Measurements from ENCODE around the gene NBPF20.
"Not testable (repeated sequence)": the region's sequence is repeated elsewhere in the genome, so short reads cannot be mapped to it uniquely, and the experiment has no call there.

NBPF20 gene, protein sequence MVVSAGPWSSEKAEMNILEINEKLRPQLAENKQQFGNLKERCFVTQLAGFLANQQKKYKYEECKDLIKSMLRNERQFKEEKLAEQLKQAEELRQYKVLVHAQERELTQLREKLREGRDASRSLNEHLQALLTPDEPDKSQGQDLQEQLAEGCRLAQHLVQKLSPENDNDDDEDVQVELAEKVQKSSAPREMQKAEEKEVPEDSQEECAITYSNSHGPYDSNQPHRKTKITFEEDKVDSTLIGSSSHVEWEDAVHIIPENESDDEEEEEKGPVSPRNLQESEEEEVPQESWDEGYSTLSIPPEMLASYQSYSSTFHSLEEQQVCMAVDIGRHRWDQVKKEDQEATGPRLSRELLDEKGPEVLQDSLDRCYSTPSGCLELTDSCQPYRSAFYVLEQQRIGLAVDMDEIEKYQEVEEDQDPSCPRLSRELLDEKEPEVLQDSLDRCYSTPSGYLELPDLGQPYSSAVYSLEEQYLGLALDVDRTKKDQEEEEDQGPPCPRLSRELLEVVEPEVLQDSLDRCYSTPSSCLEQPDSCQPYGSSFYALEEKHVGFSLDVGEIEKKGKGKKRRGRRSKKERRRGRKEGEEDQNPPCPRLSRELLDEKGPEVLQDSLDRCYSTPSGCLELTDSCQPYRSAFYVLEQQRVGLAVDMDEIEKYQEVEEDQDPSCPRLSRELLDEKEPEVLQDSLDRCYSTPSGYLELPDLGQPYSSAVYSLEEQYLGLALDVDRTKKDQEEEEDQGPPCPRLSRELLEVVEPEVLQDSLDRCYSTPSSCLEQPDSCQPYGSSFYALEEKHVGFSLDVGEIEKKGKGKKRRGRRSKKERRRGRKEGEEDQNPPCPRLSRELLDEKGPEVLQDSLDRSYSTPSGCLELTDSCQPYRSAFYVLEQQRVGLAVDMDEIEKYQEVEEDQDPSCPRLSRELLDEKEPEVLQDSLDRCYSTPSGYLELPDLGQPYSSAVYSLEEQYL (N-terminal part only)

GRCh38 chr1:145425436-145426029 lies at the start of gene NBPF20:
TSS of gene NBPF20 (minus strand) at chr1:145425603. CDS start at chr1:145405272, 20,331 bp downstream.
- DNase-seq (ENCODE audit: low read depth in 4 of 4, low spot score in 1 of 4): peak; percentile 41 to 63 (median 58)

DNA sequence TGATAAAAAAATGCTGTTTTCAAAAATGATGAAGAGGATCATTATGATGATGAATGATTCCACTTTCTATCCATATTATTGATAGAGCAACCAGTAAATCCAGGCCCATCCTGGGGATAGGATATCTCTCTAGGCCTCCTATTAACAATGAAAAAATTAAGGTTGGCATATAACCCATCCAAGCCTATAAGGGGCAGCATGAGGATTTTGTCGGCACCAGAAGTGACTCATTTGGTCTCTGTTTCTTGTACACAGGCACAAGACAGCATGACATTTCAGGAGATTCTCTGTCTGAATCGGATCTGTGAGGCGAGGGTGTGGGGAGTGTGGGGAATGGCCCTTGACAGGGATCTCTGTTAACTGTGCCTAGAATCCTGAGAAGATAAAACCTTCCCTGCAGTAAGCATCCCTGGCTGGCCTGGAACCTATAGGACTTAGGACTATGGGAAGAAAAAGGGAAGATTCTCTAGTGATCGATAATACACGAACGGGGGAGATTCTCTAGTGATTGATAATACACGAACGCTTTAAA lies 49.5 kb upstream of the NBPF20 start:
- DNase-seq (ENCODE audit: low read depth in 4 of 4, low spot score in 1 of 4): not testable (repeated sequence)

GRCh38 chr1:145472731-145473130 lies 47.3 kb upstream of the NBPF20 start:
- not testable (repeated sequence) for DNase-seq (ENCODE audit: low read depth in 4 of 4, low spot score in 1 of 4)

- DNase-seq (ENCODE audit: low read depth in 4 of 4, low spot score in 1 of 4): not testable (repeated sequence)
Measured at GRCh38 chr1:145471365-145471764, 46.0 kb upstream of the NBPF20 start.

DNA sequence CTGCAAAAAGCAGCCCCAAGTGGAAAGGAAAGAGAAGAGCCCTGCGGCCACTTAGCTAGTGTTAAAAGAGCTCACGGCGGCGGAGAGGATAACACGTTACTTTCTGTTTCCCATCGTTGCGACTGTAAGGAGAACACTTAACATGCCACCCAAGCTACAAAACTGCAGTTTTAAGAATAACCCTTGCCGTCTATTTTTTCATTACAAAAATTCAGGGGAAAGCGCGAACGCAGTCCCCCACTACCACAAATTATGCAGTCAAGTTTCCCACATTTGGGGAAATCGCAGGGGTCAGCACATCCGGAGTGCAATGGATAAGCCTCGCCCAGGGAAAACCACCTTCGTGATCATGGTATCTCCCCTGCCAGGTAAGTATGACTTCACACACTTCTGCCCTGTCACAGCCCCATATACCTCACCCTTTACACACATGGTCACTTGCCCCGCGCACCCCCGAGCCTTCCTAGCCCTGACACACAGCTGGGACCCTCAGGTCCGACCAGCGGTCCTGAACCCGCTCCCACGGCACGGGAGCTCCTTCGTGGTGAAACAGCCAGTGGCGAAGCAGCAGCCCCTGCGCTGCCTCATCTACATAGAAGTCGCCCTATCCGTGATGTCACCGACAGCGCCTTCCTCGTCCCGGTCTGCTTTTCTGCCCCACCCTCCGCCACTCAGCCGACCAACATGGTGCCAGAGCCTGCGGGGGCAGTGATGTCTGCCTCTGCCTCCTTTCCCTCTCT lies 40.2 kb upstream of the NBPF20 start:
- peak; percentile 48 to 79 (median 73) for DNase-seq (ENCODE audit: low read depth in 4 of 4, low spot score in 1 of 4)

GRCh38 chr1:145464708-145465336 lies 39.4 kb upstream of the NBPF20 start:
- DNase-seq (ENCODE audit: low read depth in 4 of 4, low spot score in 1 of 4): not testable (repeated sequence)

DNA sequence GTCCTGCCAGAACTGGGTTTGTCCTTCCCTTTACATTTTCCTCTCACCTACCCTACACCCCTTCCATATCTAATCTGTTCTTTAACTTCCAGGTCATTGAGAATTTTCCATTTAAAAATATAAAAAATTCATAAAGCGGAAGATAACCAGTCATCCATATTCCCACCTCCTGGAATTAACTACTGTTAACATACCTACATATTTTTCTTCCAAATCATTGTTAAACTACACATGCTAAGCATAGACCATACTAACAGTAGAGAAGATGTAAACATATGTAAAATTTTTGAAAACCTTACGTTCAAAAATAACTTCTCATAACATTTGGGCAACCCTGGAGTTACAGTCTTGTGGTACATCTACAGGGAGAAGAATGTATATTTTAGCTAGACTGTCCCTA lies 38.6 kb upstream of the NBPF20 start:
- DNase-seq (ENCODE audit: low read depth in 4 of 4, low spot score in 1 of 4): not testable (repeated sequence)

DNA sequence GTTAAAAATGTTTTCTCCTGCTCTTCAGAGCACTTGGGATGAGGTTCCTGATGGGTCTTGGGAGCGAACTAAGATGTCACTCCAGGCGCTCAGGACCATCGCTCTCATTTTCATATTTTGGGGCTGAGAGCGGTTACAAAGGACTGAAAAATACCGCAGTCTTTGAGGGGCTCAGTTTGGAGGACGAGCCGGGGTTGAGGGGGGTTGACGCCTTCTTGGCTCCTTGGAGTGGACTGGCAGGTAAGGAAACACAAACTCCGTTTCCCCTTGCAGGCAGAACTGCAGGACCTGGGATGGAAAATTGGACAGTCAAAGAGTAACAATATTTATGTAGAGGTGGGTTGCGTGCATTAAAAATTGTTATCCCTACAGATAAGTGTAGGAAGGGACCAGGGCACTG lies 35.3 kb upstream of the NBPF20 start:
- not testable (repeated sequence) for DNase-seq (ENCODE audit: low read depth in 4 of 4, low spot score in 1 of 4)

DNA sequence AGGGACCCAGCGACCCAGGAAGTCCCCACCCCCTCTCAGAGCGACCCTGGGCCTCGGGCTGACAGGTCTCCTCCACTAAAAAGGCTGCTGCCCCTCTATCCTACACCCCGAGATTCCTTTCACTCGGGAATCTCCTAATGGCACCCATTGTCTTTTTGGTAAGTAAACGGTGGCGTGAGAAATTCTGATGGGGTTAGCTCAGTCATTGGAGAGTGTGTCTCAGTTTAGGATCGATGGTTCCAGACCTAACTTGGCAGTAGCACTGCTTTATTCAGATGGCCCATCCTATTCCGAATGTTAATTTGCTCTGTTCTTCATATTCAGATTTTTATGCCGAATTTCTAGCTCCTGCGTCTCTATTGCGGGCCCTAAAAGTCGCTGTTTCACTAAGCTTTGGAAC lies 34.6 kb upstream of the NBPF20 start:
- not testable (repeated sequence) for DNase-seq (ENCODE audit: low read depth in 4 of 4, low spot score in 1 of 4)

DNA sequence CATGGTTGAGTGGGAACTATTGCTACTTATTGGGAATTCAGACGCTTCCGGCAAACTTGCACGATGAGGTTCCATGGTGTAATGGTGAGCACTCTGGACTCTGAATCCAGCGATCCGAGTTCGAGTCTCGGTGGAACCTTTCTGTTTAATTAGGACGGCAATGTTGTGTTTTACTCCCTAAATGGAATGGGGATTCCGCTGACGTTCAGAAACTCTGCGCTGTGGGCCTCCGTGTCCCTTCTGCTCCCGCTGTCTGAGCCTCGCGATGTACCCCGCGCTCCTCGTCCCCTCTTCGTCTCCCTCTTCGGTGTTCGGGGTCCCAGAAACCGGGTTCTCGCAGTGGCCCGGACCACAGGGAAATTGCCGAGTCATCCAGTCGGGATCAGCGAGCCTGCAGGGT lies 34.2 kb upstream of the NBPF20 start:
- DNase-seq (ENCODE audit: low read depth in 4 of 4, low spot score in 1 of 4): not testable (repeated sequence)

DNA sequence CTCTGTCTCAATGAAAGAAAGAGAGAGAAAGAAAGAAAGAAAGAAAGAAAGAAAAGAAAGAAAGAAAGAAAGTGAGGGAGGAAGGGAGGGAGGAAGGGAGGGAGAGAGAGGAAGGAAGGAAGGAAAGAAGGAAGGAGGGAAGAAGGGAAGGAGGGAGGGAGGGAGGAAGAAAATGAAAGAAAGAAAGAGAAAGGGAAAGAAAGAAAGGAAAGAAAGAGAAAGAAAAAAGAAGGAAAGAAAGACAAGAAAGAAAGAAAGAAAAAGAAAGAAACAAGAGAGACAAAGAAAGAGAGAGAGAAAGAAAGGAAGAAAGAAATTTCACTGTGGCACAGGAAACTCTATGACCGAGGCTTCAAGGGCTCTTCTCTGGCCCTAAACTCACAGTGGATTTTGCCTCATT lies 33.7 kb upstream of the NBPF20 start:
- DNase-seq (ENCODE audit: low read depth in 4 of 4, low spot score in 1 of 4): not testable (repeated sequence)

GRCh38 chr1:145454824-145455177 lies 29.4 kb upstream of the NBPF20 start:
- DNase-seq (ENCODE audit: low read depth in 4 of 4, low spot score in 1 of 4): not testable (repeated sequence)

DNA sequence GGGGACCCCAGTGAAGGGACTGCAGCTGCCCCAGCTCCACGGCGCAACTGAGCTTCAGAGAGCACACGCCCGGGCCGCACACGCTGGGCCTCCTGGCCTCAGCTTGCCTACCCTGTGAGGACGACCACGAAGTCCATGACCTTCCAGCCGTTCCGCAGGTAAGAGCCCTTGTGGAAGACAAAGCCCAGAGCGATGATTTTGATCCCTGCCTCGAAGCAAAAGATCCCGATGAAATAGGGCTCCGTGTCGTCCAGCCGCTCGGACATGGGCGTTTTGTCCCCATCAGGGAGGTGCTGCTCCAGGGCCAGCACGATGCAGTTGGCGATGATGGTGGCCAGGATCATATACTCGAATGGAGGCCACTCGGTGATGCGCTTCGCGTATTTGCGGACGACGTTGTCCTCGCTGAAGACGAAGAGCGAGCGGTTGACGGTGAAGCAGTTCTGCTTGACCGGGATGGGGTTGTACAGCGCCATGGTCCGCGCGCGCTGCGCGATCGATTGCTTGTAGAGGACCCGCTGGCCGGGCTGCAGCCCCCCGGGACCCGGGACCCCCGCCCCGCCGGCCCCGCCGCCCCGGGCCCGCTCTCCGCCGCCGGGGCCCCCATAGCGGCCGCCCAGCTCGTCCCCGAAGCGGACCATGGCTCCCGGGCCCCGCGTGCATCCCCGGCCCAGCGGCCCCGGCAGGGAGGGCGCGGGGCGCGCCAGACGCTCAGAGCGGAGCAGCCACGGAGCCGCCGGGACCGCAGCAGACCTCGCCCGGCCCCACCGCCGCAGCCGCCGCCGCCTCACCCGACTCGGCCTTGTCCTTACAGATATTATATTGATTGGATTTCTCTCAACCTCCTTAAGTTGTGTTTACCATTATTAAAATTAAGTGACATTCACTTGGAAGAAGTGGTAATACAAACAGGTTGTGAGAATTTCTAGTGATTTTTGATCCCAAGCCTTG lies 28.7 kb upstream of the NBPF20 start:
- not testable (repeated sequence) for DNase-seq (ENCODE audit: low read depth in 4 of 4, low spot score in 1 of 4)

DNA sequence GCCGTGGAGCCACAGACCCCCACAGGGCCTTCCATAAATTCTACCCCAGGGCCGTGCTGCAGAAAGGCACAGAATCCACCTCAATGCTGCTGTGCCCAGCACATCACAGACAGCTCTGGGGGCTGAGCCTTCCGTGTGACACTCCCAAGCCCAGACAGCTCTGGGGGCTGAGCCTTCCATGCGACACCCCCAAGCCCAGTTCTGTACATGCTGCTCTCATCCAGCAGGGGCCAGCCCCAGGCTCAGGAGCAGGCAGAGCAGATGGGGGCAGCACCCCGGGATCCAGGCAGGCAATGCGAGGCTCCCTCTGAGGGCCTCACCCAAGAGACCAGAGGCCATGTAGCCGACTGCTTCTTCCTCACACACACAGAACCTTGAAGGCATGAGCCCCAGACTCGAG lies 27.1 kb upstream of the NBPF20 start:
- DNase-seq (ENCODE audit: low read depth in 4 of 4, low spot score in 1 of 4): not testable (repeated sequence)

GRCh38 chr1:145451914-145452313 lies 26.5 kb upstream of the NBPF20 start:
- not testable (repeated sequence) for DNase-seq (ENCODE audit: low read depth in 4 of 4, low spot score in 1 of 4)

- DNase-seq (ENCODE audit: low read depth in 4 of 4, low spot score in 1 of 4): not testable (repeated sequence)
Measured at GRCh38 chr1:145445219-145445618, 19.8 kb upstream of the NBPF20 start.

- not testable (repeated sequence) for DNase-seq (ENCODE audit: low read depth in 4 of 4, low spot score in 1 of 4)
Measured at GRCh38 chr1:145442340-145442739, 16.9 kb upstream of the NBPF20 start.

DNA sequence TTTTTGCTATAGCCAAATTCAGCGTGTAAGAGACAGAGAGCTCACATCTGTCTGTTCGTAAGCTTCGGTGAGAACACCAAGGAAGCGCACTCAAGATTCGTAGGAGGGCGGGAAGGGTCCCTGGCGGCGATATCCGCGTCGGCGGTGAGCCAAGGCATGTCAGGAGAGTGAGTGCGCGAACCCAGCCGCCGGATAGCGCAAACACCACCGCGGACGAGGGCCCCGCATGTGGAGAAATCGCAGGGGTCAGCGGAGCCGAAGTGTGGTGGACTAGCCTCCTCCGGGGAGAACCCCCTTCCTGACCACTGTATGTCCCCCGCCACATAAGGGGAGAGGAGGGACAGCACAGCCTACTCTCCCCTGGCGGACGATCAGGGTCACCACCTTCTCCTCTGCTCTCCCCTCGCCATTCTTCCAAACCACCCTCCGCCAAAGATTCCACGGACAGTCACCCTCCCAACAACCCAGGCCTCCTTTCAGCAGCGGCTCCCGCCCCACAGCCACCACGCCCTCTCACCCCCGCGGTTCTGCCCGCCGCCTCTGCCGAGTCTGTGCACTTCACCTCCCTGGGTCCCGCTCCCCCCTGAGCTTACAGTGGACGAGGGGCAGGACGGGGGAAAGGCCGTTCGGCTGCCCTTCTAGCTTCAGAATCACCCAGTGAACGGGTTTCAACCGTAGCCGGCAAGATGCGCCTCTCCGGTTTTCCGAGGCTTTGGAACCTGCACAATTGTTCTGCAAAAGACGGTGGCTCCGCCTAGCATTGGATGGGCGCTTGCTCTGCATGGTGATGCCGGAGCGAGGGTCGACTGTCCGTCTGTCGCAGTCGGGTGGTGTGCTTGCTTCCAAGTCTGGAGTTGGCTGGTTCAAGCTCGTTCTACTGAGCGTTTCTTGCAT lies 6.2 kb upstream of the NBPF20 start:
- not testable (repeated sequence) for DNase-seq (ENCODE audit: low read depth in 4 of 4, low spot score in 1 of 4)
